Hepatic stellate cell (primary cell): ENCODE measurements around the gene SDCBP2.

Experiments
- DNase-seq: peaks from one replicate; pipeline ENCODE4 v3.0.0; 2011; ENCODE audit warnings: low spot score

The SDCBP2 gene

GRCh38 chr20:1272368-1273100, 56.4 kb downstream of the SDCBP2 start:
- DNase-seq, result no peak

DNA sequence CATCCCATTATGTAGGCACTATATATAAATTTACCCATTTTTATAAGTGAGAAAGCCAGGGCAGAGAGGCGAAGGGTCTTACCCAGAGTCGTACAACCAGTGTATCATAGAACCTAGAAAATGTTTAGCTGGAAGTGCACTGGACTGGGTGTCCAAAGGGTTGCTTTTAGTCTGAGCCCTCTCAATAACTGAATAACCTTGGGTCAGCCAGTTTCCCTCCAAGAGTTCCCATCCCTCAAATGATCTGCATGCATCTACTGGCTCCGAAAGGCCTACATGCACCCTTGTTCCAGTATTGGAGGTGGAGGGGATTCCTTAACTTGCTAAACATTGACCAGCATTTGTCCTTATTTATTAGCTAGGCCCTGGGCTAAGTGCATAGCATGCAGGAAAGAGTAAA, 59.1 kb downstream of the SDCBP2 start:
- DNase-seq, result no peak

- DNase-seq, result no peak
Observed at GRCh38 chr20:1269235-1269634, 59.7 kb downstream of the SDCBP2 start.

DNA sequence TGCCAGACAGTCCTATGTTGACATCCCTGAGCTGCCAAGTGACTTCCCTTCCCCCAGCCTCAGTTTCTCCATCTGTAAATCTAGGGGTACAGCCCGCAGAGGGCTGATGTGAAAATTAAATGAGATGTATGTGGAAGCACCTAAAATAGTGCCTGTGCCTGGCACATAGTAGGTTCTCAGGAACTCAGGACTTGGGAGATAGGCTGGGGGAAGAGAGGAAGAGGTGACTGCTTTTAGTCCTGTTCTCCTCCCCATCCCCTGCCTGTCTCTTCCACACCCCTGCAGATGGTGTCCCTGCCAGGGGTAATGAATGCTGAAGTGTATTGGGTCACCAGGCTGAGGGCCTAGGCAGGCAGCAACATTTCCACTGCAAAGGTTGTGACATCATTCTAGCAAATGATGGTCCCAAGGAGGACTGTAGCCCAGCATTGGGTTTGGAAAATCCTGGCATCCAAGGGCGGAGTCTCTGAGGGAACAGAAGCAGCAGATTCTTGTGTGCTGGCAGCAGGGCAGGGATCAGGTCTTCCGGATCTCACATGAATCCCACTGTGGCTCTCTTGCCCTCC, 61.0 kb downstream of the SDCBP2 start:
- no peak for DNase-seq

DNA sequence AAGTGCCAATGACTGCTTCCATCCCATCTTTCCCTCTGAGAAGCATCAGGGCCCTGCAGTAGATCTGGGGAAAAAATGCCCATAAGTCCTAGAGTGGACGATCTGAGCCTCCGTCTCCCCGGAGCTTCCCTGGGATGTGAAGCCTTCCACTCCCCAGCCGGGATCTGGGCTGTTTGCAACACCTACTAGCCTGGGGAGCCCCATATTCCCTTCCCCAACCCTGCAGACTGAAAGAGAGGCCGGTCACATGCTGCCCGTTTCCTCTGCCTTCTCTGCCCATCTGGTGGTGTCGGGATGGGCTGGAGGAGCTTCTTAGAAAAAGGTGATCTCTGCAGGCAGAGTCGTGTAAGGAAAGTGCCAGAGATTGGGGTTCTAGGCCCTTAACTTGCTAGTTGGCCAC, 61.8 kb downstream of the SDCBP2 start:
- DNase-seq, result no peak

- DNase-seq, result peak; percentile 74
Observed at GRCh38 chr20:1266167-1266973, 62.6 kb downstream of the SDCBP2 start, which contains the start of gene SNPH. TSS of gene SNPH (plus strand) at chr20:1266294. CDS start at chr20:1296240, 29,946 bp downstream.

GRCh38 chr20:1265916-1266166, 63.1 kb downstream of the SDCBP2 start:
- DNase-seq, result no peak

GRCh38 chr20:1265226-1265915, 63.6 kb downstream of the SDCBP2 start:
- DNase-seq, result no peak

- DNase-seq, result no peak
Observed at GRCh38 chr20:1264727-1265126, 64.2 kb downstream of the SDCBP2 start.

DNA sequence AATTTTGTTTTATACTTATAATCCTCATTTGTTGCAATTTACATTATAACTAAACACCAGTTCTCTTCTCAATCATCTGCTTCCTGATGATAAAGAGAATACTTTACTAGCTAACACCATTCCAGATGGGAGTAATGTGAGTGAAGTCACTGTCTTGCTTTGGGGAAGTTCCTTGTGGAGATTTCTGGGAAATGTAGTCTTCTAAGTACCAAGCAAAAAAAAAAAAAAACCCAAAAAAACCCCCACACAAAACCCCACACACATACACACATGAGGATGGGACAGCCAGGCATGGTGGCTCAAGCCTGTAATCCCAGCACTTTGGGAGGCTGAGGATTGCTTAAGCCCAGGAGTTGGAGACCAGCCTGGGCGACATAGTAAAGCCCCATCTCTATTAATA, 65.1 kb downstream of the SDCBP2 start:
- no peak for DNase-seq
